K562 (cell line): ENCODE results near the gene PCBP2. TPM values are rescaled to one million over a fixed set of nuclear protein-coding genes. Genes with fewer than 3 reads are reported as not detected.

Experiments
- ARID2 ChIP-seq: fragments of 450-650 bp; IDR thresholded peaks from 2 replicates; pipeline ENCODE4 v1.6.1; 2017; ENCODE audit warnings: antibody characterized with exemption, mild to moderate bottlenecking
- ARNT ChIP-seq, 2 experiments: fragments of 450-650 bp; IDR thresholded peaks; 2 replicates each; pipeline ENCODE4 v1.6.1; 2016; ENCODE audit warnings: mild to moderate bottlenecking in 1 of 2
- CBX1 ChIP-seq: sonication (generic); IDR thresholded peaks from 2 replicates; pipeline ENCODE4 v1.6.1; 2016; ENCODE audit warnings: antibody characterized with exemption, low read depth, mild to moderate bottlenecking
- ZNF586 ChIP-seq: fragments of 450-650 bp; formaldehyde crosslinking; conservative IDR thresholded peaks from 2 replicates; pipeline ENCODE4 v1.4.0; 2020; ENCODE audit warnings: mild to moderate bottlenecking, moderate library complexity
- polyA plus RNA-seq, 8 experiments: library from polyadenylated mRNA; depleted of rRNA in 4 of 8; stranded (reverse) in 5 of 8; unstranded in 3 of 8; fragments of >200 nt; fragmentation: Nextera tagmentation in 2 of 8; fragmentation: Illumina TruSeq in 1 of 8; extraction: Ambion mirVana in 2 of 8; extraction: Trizol in 1 of 8; gene quantifications; 2 replicates each; pipeline versions ENCODE4 v1.2.1 to v1.2.3, GENCODE V29; 2011 to 2014; ENCODE audit warnings: inconsistent platforms in 1 of 8, missing spikeins in 1 of 8
- total RNA-seq, 7 experiments: library from RNA; depleted of rRNA in 6 of 7; stranded (reverse); fragments of >200 nt in 6 of 7; fragmentation: Illumina TruSeq in 2 of 7; extraction: Trizol in 2 of 7; gene quantifications; 2 replicates each; pipeline versions ENCODE4 v1.2.1 to v1.2.3, GENCODE V29; 2011 to 2021; ENCODE audit warnings: low replicate concordance in 1 of 7
- TF ChIP-seq, protein P1 (sequence below): fragments of 450-650 bp; IDR thresholded peaks from 2 replicates; pipeline ENCODE4 v1.6.1; 2016; ENCODE audit warnings: low read depth
- TF ChIP-seq, protein P2 (sequence below): sonication (generic); formaldehyde crosslinking; IDR thresholded peaks from 2 replicates; pipeline ENCODE4 v1.8.0; 2022; ENCODE audit warnings: mild to moderate bottlenecking, missing genetic modification reagents, borderline replicate concordance
- TF ChIP-seq, protein P3 (sequence below): fragments of 450-650 bp; IDR thresholded peaks from 2 replicates; pipeline ENCODE4 v1.6.1; 2016; ENCODE audit warnings: borderline replicate concordance

PCBP2 gene
- total and polyA plus RNA-seq, 9 of the 15 experiments (the other 6 are each of a cell fraction or from before 2014, with no cell fraction given), result 137 to 831 (median 328) TPM

DNA sequence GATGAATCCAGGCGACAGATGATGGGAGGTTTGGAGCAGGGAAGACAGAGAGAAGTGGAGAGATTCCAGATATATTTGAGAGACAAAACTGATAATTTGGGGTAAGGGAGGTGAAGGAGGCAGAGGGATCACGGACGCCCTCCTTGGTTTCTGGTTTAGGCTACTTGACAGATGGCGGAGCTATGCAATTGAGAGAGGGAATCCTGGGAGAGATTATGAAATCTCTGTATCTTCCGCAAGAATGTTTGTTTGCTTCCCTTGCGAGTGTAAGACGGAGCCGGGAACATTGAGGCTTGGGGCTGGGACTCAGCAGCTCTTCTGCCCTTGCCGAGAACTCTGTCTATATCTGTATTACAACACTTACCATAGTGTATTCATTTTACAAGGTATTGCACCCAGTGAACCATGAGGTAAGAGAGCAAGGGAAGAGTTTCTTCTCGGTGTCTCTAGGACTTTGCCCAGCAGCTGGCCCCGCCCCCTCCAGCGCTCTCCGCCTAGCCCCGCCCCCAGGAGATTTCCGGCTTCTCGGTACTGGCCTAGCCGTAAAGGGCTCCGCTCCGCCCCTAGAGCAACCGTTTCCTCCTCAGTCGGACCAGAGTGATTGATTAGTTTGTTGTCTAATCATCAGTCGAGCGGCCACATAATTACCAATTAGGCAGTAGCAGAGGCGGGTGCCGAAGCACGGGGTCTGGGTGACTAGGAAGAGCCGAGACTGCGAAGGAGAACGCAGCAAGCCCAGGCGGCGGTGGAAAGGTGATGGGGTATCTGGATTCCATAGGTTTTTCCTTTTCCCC is 10.7 kb upstream of the PCBP2 start, which contains the start of gene PRR13 (continued):
- TF ChIP-seq, protein P1, sequence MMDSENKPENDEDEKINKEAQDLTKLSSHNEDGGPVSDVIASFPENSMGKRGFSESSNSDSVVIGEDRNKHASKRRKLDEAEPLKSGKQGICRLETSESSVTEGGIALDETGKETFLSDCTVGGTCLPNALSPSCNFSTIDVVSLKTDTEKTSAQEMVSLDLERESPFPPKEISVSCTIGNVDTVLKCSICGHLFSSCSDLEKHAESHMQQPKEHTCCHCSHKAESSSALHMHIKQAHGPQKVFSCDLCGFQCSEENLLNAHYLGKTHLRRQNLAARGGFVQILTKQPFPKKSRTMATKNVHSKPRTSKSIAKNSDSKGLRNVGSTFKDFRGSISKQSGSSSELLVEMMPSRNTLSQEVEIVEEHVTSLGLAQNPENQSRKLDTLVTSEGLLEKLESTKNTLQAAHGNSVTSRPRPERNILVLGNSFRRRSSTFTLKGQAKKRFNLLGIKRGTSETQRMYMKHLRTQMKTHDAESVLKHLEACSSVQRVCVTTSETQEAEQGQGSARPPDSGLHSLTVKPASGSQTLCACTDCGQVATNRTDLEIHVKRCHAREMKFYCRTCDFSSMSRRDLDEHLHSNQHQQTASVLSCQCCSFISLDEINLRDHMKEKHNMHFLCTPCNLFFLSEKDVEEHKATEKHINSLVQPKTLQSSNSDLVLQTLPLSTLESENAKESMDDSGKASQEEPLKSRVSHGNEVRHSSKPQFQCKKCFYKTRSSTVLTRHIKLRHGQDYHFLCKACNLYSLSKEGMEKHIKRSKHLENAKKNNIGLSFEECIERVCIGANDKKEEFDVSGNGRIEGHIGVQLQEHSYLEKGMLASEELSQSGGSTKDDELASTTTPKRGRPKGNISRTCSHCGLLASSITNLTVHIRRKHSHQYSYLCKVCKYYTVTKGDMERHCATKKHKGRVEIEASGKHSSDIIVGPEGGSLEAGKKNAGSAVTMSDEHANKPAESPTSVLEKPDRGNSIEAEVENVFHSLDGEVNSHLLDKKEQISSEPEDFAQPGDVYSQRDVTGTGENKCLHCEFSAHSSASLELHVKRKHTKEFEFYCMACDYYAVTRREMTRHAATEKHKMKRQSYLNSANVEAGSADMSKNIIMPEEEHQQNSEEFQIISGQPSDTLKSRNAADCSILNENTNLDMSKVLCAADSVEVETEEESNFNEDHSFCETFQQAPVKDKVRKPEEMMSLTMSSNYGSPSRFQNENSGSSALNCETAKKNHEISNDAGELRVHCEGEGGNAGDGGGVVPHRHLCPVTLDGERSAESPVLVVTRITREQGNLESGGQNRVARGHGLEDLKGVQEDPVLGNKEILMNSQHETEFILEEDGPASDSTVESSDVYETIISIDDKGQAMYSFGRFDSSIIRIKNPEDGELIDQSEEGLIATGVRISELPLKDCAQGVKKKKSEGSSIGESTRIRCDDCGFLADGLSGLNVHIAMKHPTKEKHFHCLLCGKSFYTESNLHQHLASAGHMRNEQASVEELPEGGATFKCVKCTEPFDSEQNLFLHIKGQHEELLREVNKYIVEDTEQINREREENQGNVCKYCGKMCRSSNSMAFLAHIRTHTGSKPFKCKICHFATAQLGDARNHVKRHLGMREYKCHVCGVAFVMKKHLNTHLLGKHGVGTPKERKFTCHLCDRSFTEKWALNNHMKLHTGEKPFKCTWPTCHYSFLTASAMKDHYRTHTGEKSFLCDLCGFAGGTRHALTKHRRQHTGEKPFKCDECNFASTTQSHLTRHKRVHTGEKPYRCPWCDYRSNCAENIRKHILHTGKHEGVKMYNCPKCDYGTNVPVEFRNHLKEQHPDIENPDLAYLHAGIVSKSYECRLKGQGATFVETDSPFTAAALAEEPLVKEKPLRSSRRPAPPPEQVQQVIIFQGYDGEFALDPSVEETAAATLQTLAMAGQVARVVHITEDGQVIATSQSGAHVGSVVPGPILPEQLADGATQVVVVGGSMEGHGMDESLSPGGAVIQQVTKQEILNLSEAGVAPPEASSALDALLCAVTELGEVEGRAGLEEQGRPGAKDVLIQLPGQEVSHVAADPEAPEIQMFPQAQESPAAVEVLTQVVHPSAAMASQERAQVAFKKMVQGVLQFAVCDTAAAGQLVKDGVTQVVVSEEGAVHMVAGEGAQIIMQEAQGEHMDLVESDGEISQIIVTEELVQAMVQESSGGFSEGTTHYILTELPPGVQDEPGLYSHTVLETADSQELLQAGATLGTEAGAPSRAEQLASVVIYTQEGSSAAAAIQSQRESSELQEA, result no peak
- TF ChIP-seq, protein P2, sequence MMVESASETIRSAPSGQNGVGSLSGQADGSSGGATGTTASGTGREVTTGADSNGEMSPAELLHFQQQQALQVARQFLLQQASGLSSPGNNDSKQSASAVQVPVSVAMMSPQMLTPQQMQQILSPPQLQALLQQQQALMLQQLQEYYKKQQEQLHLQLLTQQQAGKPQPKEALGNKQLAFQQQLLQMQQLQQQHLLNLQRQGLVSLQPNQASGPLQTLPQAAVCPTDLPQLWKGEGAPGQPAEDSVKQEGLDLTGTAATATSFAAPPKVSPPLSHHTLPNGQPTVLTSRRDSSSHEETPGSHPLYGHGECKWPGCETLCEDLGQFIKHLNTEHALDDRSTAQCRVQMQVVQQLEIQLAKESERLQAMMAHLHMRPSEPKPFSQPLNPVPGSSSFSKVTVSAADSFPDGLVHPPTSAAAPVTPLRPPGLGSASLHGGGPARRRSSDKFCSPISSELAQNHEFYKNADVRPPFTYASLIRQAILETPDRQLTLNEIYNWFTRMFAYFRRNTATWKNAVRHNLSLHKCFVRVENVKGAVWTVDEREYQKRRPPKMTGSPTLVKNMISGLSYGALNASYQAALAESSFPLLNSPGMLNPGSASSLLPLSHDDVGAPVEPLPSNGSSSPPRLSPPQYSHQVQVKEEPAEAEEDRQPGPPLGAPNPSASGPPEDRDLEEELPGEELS (CRISPR knock-in tag), result no peak
- no peak for TF ChIP-seq ARID2
- no peak for TF ChIP-seq CBX1
- TF ChIP-seq, protein P3, sequence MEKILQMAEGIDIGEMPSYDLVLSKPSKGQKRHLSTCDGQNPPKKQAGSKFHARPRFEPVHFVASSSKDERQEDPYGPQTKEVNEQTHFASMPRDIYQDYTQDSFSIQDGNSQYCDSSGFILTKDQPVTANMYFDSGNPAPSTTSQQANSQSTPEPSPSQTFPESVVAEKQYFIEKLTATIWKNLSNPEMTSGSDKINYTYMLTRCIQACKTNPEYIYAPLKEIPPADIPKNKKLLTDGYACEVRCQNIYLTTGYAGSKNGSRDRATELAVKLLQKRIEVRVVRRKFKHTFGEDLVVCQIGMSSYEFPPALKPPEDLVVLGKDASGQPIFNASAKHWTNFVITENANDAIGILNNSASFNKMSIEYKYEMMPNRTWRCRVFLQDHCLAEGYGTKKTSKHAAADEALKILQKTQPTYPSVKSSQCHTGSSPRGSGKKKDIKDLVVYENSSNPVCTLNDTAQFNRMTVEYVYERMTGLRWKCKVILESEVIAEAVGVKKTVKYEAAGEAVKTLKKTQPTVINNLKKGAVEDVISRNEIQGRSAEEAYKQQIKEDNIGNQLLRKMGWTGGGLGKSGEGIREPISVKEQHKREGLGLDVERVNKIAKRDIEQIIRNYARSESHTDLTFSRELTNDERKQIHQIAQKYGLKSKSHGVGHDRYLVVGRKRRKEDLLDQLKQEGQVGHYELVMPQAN, result peak; percentile 47; the same call in 1 of the 2 replicates
- TF ChIP-seq ARNT (IDR thresholded peaks at IDR 0.05), result peak; percentile 42 to 48; a peak in 2 of 4 replicates
- no peak for TF ChIP-seq ZNF586 (CRISPR knock-in tag)
